Hepatocyte (in vitro differentiated cells): Measurements from ENCODE around the gene DNAJC5G. TPM values are rescaled to one million over a fixed set of nuclear protein-coding genes. Genes with fewer than 3 reads are reported as not detected.

Source experiments
- DNase-seq: peaks from one replicate; pipeline ENCODE4 v3.0.0-alpha.2; 2016; ENCODE audit warnings: low spot score
- H2AFZ ChIP-seq: fragments of 200-600 bp; sonication (generic); 2 replicates; pipeline ENCODE4 v1.6.0; 2016; ENCODE audit warnings: antibody characterized with exemption, mild to moderate bottlenecking
- H3K27ac ChIP-seq: fragments of 200-600 bp; sonication (generic); 2 replicates; pipeline ENCODE4 v1.5.1; 2016; ENCODE audit warnings: mild to moderate bottlenecking
- H3K27me3 ChIP-seq: fragments of 200-600 bp; sonication (generic); 2 replicates; pipeline ENCODE4 v1.6.1; 2016
- H3K36me3 ChIP-seq: fragments of 200-600 bp; sonication (generic); replicated peaks from 2 replicates; pipeline ENCODE4 v1.5.1; 2016; ENCODE audit warnings: low read depth; ENCODE audit not compliant: insufficient read depth
- H3K4me1 ChIP-seq: fragments of 200-600 bp; sonication (generic); 2 replicates; pipeline ENCODE4 v1.5.1; 2016; ENCODE audit warnings: mild to moderate bottlenecking, moderate library complexity; ENCODE audit not compliant: insufficient read depth
- H3K4me2 ChIP-seq: fragments of 200-600 bp; sonication (generic); 2 replicates; pipeline ENCODE4 v1.6.0; 2016
- H3K4me3 ChIP-seq: fragments of 200-600 bp; sonication (generic); 2 replicates; pipeline ENCODE4 v1.5.1; 2016; ENCODE audit warnings: mild to moderate bottlenecking
- H3K79me2 ChIP-seq: fragments of 200-600 bp; sonication (generic); 2 replicates; pipeline ENCODE4 v1.6.0; 2017; ENCODE audit warnings: mild to moderate bottlenecking
- H3K9me2 ChIP-seq: fragments of 200-600 bp; sonication (generic); replicated peaks from 2 replicates; pipeline ENCODE4 v1.6.0; 2017; ENCODE audit warnings: mild to moderate bottlenecking; ENCODE audit not compliant: insufficient read depth
- H3K9me3 ChIP-seq: fragments of 200-600 bp; sonication (generic); 2 replicates; pipeline ENCODE4 v1.5.1; 2016; ENCODE audit warnings: low read depth, mild to moderate bottlenecking
- H4K20me1 ChIP-seq: fragments of 200-600 bp; sonication (generic); 2 replicates; pipeline ENCODE4 v1.6.0; 2016; ENCODE audit warnings: mild to moderate bottlenecking; ENCODE audit not compliant: insufficient read depth, poor library complexity, severe bottlenecking
- CTCF ChIP-seq: fragments of 200-600 bp; sonication (generic); IDR thresholded peaks from 2 replicates; pipeline ENCODE4 v1.5.1; 2016; ENCODE audit warnings: antibody characterized with exemption, mild to moderate bottlenecking; ENCODE audit not compliant: poor library complexity
- EZH2 ChIP-seq: fragments of 200-600 bp; sonication (generic); IDR thresholded peaks from 2 replicates; pipeline ENCODE4 v1.6.1; 2016; ENCODE audit warnings: antibody characterized with exemption, mild to moderate bottlenecking, borderline replicate concordance
- EZH2phosphoT487 ChIP-seq: fragments of 200-600 bp; sonication (generic); IDR thresholded peaks from one replicate; pipeline ENCODE4 v1.6.1; 2018; ENCODE audit warnings: antibody characterized with exemption, mild to moderate bottlenecking, low read depth, moderate library complexity; ENCODE audit not compliant: unreplicated experiment, severe bottlenecking
- WGBS: methylation state at CpG from one replicate; pipeline ENCODE4 v1.1.6; 2016; ENCODE audit warnings: low lambda C conversion rate; ENCODE audit errors: missing lambda C conversion rate; 5-methylcytosine and 5-hydroxymethylcytosine counted together
- polyA plus RNA-seq: library from polyadenylated mRNA; unstranded; fragments of >200 nt; fragmentation: Nextera tagmentation; extraction: Ambion mirVana; gene quantifications from 2 replicates; pipeline ENCODE4 v1.2.1, GENCODE V29; 2016
- total RNA-seq: library from RNA; depleted of rRNA; stranded (reverse); fragments of >200 nt; gene quantifications from 2 replicates; pipeline ENCODE4 v1.2.3, GENCODE V29; 2014

Gene DNAJC5G
- total and polyA plus RNA-seq, 2 experiments from 2014 or later = not detected

DNA sequence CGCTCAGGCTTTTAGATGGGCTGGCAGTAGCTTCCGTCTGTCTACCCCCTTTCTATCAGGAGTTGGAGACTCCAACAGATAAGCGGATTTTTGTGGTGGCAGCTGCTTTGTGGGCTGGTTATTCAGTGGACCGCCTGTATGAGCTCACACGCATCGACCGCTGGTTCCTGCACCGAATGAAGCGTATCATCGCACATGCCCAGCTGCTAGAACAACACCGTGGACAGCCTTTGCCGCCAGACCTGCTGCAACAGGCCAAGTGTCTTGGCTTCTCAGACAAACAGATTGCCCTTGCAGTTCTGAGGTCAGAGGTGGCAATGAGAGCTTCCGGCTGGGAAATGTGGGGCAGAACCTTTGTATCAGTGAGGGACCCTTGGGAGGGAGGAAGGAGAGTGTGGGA lies 43.3 kb upstream of the DNAJC5G start:
- H3K36me3 ChIP-seq = no peaks in the 10 kb centered on the region
- 98% methylated on average over 13 of the region's 13 CpGs for WGBS
- TF ChIP-seq EZH2phosphoT487 (no peak), EZH2 (no peak), CTCF (no peak)
- no peak overlapping the region for H3K27ac ChIP-seq
- H3K9me2 ChIP-seq = no peaks in the 10 kb centered on the region
- no peaks in the 10 kb centered on the region for H3K79me2 ChIP-seq
- no peaks in the 10 kb centered on the region for H3K9me3 ChIP-seq
- no peaks in the 10 kb centered on the region for H3K4me1 ChIP-seq
- no peak for DNase-seq
- H3K27me3 ChIP-seq = no peaks in the 10 kb centered on the region
- H4K20me1 ChIP-seq = no peaks in the 10 kb centered on the region
- H3K4me3 ChIP-seq = no peak overlapping the region
- no peak overlapping the region for H3K4me2 ChIP-seq
- no peak overlapping the region for H2AFZ ChIP-seq

- Histone ChIP-seq H3K27me3 (no peaks in the 10 kb centered on the region), H4K20me1 (no peaks in the 10 kb centered on the region), H3K36me3 (no peaks in the 10 kb centered on the region), H3K9me3 (no peaks in the 10 kb centered on the region), H3K4me1 (no peaks in the 10 kb centered on the region), H3K4me2 (no peak overlapping the region), H2AFZ (no peak overlapping the region), H3K9me2 (no peaks in the 10 kb centered on the region), H3K4me3 (no peak overlapping the region), H3K27ac (no peak overlapping the region), H3K79me2 (no peaks in the 10 kb centered on the region)
- no peak for DNase-seq
- TF ChIP-seq EZH2phosphoT487 (no peak), CTCF (no peak), EZH2 (no peak)
- 95% methylated on average over 14 of the region's 14 CpGs for WGBS
Observed at GRCh38 chr2:27233341-27233740, 41.9 kb upstream of the DNAJC5G start.

- no peak overlapping the region for H3K4me3 ChIP-seq
- no peaks in the 10 kb centered on the region for H3K27me3 ChIP-seq
- DNase-seq = no peak
- 96% methylated on average over 12 of the region's 12 CpGs for WGBS
- H3K4me1 ChIP-seq = no peaks in the 10 kb centered on the region
- H3K4me2 ChIP-seq = no peak overlapping the region
- no peak overlapping the region for H3K27ac ChIP-seq
- H3K9me2 ChIP-seq = no peaks in the 10 kb centered on the region
- no peaks in the 10 kb centered on the region for H4K20me1 ChIP-seq
- no peaks in the 10 kb centered on the region for H3K79me2 ChIP-seq
- no peak overlapping the region for H2AFZ ChIP-seq
- TF ChIP-seq EZH2phosphoT487 (no peak), EZH2 (no peak), CTCF (no peak)
- no peaks in the 10 kb centered on the region for H3K36me3 ChIP-seq
- no peaks in the 10 kb centered on the region for H3K9me3 ChIP-seq
Observed at GRCh38 chr2:27236136-27236535, 39.1 kb upstream of the DNAJC5G start.

GRCh38 chr2:27236626-27237025 lies 38.6 kb upstream of the DNAJC5G start:
- H3K9me2 ChIP-seq = no peaks in the 10 kb centered on the region
- no peaks in the 10 kb centered on the region for H3K79me2 ChIP-seq
- H4K20me1 ChIP-seq = no peaks in the 10 kb centered on the region
- 98% methylated on average over 3 of the region's 3 CpGs for WGBS
- H3K4me1 ChIP-seq = no peaks in the 10 kb centered on the region
- no peak overlapping the region for H3K4me2 ChIP-seq
- H3K36me3 ChIP-seq = no peaks in the 10 kb centered on the region
- no peak for TF ChIP-seq EZH2phosphoT487
- no peak for TF ChIP-seq EZH2
- no peak for TF ChIP-seq CTCF
- H2AFZ ChIP-seq = no peak overlapping the region
- H3K9me3 ChIP-seq = no peaks in the 10 kb centered on the region
- H3K27ac ChIP-seq = no peak overlapping the region
- H3K27me3 ChIP-seq = no peaks in the 10 kb centered on the region
- no peak overlapping the region for H3K4me3 ChIP-seq
- no peak for DNase-seq
